ENCODE measurements around the gene TFAP2D. TPM values are rescaled to one million over a fixed set of nuclear protein-coding genes. Genes with fewer than 3 reads are reported as not detected.

The TFAP2D gene
- total and polyA plus RNA-seq, 10 of the 15 experiments (the other 5 are each of a cell fraction or from before 2014, with no cell fraction given) = not detected

GRCh38 chr6:50708664-50709365, 4.5 kb upstream of the TFAP2D start:
- Histone ChIP-seq H3K36me3 (ENCODE audit: control insufficient read depth in 2 of 2, insufficient read depth in 2 of 2, low read length in 1 of 2) (no peaks in the 10 kb centered on the region), H3K4me2 (ENCODE audit: control insufficient read depth, insufficient read depth) (no peak overlapping the region), H3K9ac (ENCODE audit: control insufficient read depth, insufficient read depth, low read length) (no peak overlapping the region), H3K27ac (ENCODE audit: control insufficient read depth, insufficient read depth) (no peak overlapping the region), H3K79me2 (ENCODE audit: control insufficient read depth, insufficient read depth, low read length) (no peaks in the 10 kb centered on the region), H4K20me1 (ENCODE audit: control insufficient read depth, insufficient read depth) (no peaks in the 10 kb centered on the region), H3K4me3 (no peak overlapping the region), H2AFZ (ENCODE audit: control insufficient read depth, low read depth, low read length) (no peak overlapping the region), H3K9me3 (replicated peaks; ENCODE audit: control insufficient read depth, insufficient read depth, low read length) (no peaks in the 10 kb centered on the region), H3K4me1 (ENCODE audit: control insufficient read depth, insufficient read depth, low read length) (no peaks in the 10 kb centered on the region), H3K27me3 (replicated peaks in 1 of 2; ENCODE audit: control insufficient read depth in 2 of 2, insufficient read depth in 2 of 2, low read length in 1 of 2) (peaks cover 0 to 2% of the 10 kb centered on the region in 2 experiments; a peak in 2 of 4 replicates)
- intact Hi-C loops (cut with micrococcal nuclease; ENCODE audit: unreplicated experiment) (no loop called here), in situ Hi-C loops (cut with MboI) (no loop called here)
- FAIRE-seq (no peak), DNase-seq (ENCODE audit: low read depth, low spot score) (no peak), ATAC-seq (no peak)
- RAD21 ChIA-PET (ENCODE audit: unreplicated experiment) = no interaction called here
- CTCF ChIA-PET = no interaction called here
- SMC1A ChIA-PET (ENCODE audit: uncharacterized antibody, unreplicated experiment) = no interaction called here
- no TSS peak for BruUV-seq (replicated peaks)
- POLR2A ChIA-PET = no interaction called here
- 65% methylated on average over 22 of the region's 22 CpGs for WGBS (ENCODE audit: insufficient coverage, insufficient replicate concordance, low lambda C conversion rate, missing lambda C conversion rate)
- TF ChIP-seq ZBTB40 (IDR thresholded peaks at IDR 0.05; ENCODE audit: borderline replicate concordance) (no peak), EP300 (IDR thresholded peaks at IDR 0.05; ENCODE audit: borderline replicate concordance in 1 of 2, control insufficient read depth in 1 of 2, low read depth in 2 of 2, low read length in 2 of 2) (no peak)

Measured in GM12878 (cell line).